ENCODE measurements around the gene SDR42E1. TPM values are rescaled to one million over a fixed set of nuclear protein-coding genes. Genes with fewer than 3 reads are reported as not detected.
A peak's percentile ranks its signal among the peaks of the same experiment; 100 is the strongest.

The SDR42E1 gene
- total RNA-seq: 3.7 TPM
- polyA plus RNA-seq: 1 to 10 TPM; 1.6 to 2.0 (median 1.8) TPM

DNA sequence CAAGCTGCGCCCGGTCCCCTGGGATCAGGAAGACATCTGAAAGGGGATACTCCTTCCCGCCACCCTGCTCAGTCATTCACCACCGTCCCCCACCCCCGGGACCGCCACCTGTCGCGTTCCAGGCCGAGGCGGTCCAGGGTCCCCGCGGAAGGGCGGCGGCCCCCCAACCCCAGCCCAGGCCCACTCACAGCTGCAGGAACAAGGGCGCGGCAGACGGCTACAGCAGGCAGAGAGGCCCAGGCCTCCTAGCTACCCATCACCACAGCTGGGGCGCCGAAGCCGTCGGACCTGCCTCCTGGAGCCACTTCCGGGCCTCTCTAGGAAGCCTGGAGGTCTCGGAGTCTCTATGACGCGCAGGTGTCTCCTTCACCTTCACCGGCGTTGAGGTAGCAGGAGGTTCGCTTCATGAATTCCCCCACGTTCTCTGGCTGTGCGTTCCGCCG lies at the start of gene SDR42E1:
Gene SDR42E1, minus strand, starts transcription at position 272 of the 443 bp plus-strand sequence. CDS start 10,612 bp downstream, outside the sequence.
- H3K9me3 Mint-ChIP-seq: peaks cover 2 to 20% (median 6%) of the 10 kb centered on the region in 7 donors
- Histone ChIP-seq H3K4me1 (ENCODE audit: control insufficient read depth, insufficient read depth, low read length, poor library complexity, severe bottlenecking) (peaks cover 7% of the 10 kb centered on the region), H3K27ac (ENCODE audit: insufficient read depth, low read length, poor library complexity, severe bottlenecking) (no peak within 1 kb of the TSS), H3K27me3 (ENCODE audit: control insufficient read depth, insufficient read depth, low read length) (no peaks in the 10 kb centered on the region), H3K4me3 (ENCODE audit: low read depth, low read length) (peak within 1 kb of the TSS; percentile 81), H3K36me3 (ENCODE audit: control insufficient read depth, insufficient read depth, low read length) (no peaks in the 10 kb centered on the region), H3K9me3 (ENCODE audit: control insufficient read depth in 2 of 2, low read length in 2 of 2) (peaks cover 7 to 9% of the 10 kb centered on the region in 2 experiments)
- DNase-seq: peak; percentile 44 to 82 (median 69)
- peaks cover 12% of the 10 kb centered on the region for H3K36me3 Mint-ChIP-seq
- peaks cover 26% of the 10 kb centered on the region for H3K27me3 Mint-ChIP-seq
- peak within 1 kb of the TSS; percentile 11 to 91 (median 86) for H3K27ac Mint-ChIP-seq
- peak within 1 kb of the TSS; percentile 81 to 95 (median 90) for H3K4me3 Mint-ChIP-seq
- ATAC-seq (ENCODE audit: low read depth in 2 of 2): peak; percentile 62 to 85
- peaks cover 14 to 25% (median 18%) of the 10 kb centered on the region in 4 donors for H3K4me1 Mint-ChIP-seq

DNA sequence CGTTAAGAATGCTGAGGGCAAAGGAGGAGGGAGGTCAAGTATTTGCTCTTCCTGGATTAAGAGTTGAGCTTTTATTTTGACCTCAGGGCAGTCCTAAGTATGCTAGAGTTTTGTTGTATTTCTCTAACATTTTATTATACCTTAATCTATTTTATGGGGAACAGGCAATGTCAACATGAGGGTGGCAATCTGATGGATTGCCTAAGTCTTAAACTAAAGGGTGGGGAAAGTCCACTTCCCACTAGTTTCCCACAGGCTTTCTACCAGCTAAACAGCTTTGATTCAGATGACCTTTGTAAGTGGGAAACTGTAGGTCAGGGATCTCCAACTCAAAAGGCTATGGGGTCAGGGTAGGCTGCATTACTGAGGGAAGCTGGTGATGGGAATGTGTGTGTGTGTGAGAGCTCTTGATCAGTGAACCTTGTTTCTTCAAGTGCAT lies 48.7 kb upstream of the SDR42E1 start:
- Mint-ChIP-seq H3K27ac (no peak overlapping the region), H3K9me3 (peaks cover 0 to 5% (median 0%) of the 10 kb centered on the region in 7 donors), H3K27me3 (peaks cover 5% of the 10 kb centered on the region), H3K4me3 (no peak overlapping the region), H3K4me1 (no peaks in the 10 kb centered on the region), H3K36me3 (no peaks in the 10 kb centered on the region)
- Histone ChIP-seq H3K4me3 (ENCODE audit: low read depth, low read length) (no peak overlapping the region), H3K36me3 (ENCODE audit: control insufficient read depth, insufficient read depth, low read length) (no peaks in the 10 kb centered on the region), H3K27me3 (ENCODE audit: control insufficient read depth, insufficient read depth, low read length) (no peaks in the 10 kb centered on the region), H3K9me3 (ENCODE audit: control insufficient read depth in 2 of 2, low read length in 2 of 2) (no peaks in the 10 kb centered on the region), H3K4me1 (ENCODE audit: control insufficient read depth, insufficient read depth, low read length, poor library complexity, severe bottlenecking) (no peaks in the 10 kb centered on the region), H3K27ac (ENCODE audit: insufficient read depth, low read length, poor library complexity, severe bottlenecking) (no peak overlapping the region)
- no peak for DNase-seq
- ATAC-seq (ENCODE audit: low read depth in 2 of 2): no peak

DNA sequence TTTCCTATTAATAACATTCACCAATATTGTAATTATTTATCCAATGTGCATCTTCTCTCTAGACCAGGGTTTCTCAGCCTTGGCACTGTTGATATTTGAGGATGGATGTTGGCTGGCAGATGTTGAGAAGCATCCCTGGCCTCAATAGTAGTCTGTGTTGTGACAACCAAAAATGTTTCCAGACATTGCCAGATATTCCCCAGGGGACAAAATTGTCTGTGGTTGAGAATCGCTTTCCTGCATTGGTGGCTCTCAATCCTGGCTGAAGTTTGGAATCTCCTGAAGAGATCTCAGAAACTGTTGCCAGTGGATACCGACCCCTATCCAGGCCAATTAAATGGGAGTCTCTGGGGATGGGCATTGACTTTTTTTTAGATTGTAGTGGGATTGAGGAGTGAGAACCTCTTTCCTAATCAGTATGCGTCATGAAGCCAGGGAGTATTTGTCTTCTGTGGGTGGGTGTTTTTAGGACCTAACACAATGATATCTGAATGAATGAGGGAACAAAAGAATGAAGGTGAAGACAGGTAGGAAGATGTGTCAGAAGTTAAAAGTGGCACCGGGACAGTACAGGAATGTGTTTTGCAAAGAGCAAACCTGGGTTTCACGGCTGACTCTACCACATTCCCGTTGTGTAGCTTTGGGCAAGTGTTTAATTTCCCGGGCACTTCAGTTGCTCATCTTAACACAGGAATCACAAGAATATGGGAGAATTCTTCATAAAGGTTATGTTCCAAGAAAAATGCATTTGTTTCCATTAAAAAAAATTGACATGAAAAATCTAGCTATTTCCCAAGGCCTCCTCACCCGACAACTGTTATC lies 48.1 kb upstream of the SDR42E1 start:
- ATAC-seq (ENCODE audit: low read depth in 2 of 2): no peak
- Histone ChIP-seq H3K36me3 (ENCODE audit: control insufficient read depth, insufficient read depth, low read length) (no peaks in the 10 kb centered on the region), H3K9me3 (ENCODE audit: control insufficient read depth in 2 of 2, low read length in 2 of 2) (no peaks in the 10 kb centered on the region), H3K27me3 (ENCODE audit: control insufficient read depth, insufficient read depth, low read length) (no peaks in the 10 kb centered on the region), H3K4me1 (ENCODE audit: control insufficient read depth, insufficient read depth, low read length, poor library complexity, severe bottlenecking) (no peaks in the 10 kb centered on the region), H3K27ac (ENCODE audit: insufficient read depth, low read length, poor library complexity, severe bottlenecking) (no peak overlapping the region), H3K4me3 (ENCODE audit: low read depth, low read length) (no peak overlapping the region)
- Mint-ChIP-seq H3K27me3 (peaks cover 5% of the 10 kb centered on the region), H3K9me3 (peaks cover 0 to 5% (median 0%) of the 10 kb centered on the region in 7 donors), H3K36me3 (no peaks in the 10 kb centered on the region), H3K4me1 (no peaks in the 10 kb centered on the region), H3K4me3 (no peak overlapping the region), H3K27ac (no peak overlapping the region)
- no peak for DNase-seq

GRCh38 chr16:82056550-82056896 lies 45.3 kb upstream of the SDR42E1 start:
- Mint-ChIP-seq H3K27ac (no peak overlapping the region), H3K9me3 (peaks cover 0 to 2% (median 0%) of the 10 kb centered on the region in 7 donors)

DNA sequence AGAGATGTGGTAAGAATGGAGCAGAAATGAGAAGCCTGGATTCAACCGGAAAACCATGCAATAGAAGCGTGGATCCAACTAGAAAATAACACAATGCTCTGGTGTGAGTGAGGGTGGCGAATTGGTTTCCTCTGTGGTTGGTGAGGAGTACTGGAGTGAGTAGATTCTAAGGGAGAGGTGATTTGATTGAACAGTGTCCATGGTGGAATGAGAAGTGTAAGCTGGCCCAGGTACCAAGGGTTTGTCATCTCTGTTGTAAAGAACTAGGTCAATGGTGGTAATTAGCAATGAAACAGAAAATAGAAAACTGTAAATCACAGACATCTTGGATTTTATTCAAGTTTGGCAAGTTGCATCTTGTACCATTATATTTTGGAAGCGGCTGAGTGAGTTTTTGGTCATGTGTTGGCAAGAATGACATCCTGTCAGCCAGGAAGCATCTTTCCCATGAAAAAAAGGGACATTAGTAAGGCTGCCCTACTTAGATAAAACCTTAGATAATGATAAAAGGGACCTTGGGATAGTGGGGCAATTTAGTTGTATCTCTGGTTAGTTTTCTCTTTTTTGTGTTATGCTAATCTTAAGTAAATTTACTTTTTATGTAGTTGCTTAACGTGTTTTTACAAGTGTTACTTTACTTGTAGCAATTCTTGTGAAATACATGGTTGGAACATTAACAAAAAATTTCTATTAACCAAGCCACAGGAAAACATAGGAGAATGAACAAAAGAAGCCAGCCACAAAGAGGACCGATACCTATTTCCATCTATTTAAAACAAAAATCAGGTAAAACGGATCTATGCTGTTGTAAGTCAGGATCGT lies 44.7 kb upstream of the SDR42E1 start:
- Mint-ChIP-seq H3K27me3 (no peaks in the 10 kb centered on the region), H3K9me3 (peaks cover 0 to 2% (median 0%) of the 10 kb centered on the region in 7 donors), H3K27ac (no peak overlapping the region), H3K4me3 (no peak overlapping the region), H3K4me1 (no peaks in the 10 kb centered on the region), H3K36me3 (no peaks in the 10 kb centered on the region)
- H3K4me1 ChIP-seq (ENCODE audit: control insufficient read depth, insufficient read depth, low read length, poor library complexity, severe bottlenecking): no peaks in the 10 kb centered on the region
- no peak overlapping the region for H3K4me3 ChIP-seq (ENCODE audit: low read depth, low read length)
- ATAC-seq (ENCODE audit: low read depth in 2 of 2) (no peak), DNase-seq (no peak)
- no peaks in the 10 kb centered on the region for H3K27me3 ChIP-seq (ENCODE audit: control insufficient read depth, insufficient read depth, low read length)
- H3K27ac ChIP-seq (ENCODE audit: insufficient read depth, low read length, poor library complexity, severe bottlenecking): no peak overlapping the region
- H3K36me3 ChIP-seq (ENCODE audit: control insufficient read depth, insufficient read depth, low read length): no peaks in the 10 kb centered on the region
- H3K9me3 ChIP-seq (ENCODE audit: control insufficient read depth in 2 of 2, low read length in 2 of 2): no peaks in the 10 kb centered on the region

More at GRCh38 chr16:82056550-82056896, 45.3 kb upstream of the SDR42E1 start:
- Histone ChIP-seq H3K27me3 (ENCODE audit: control insufficient read depth, insufficient read depth, low read length) (no peaks in the 10 kb centered on the region), H3K4me1 (ENCODE audit: control insufficient read depth, insufficient read depth, low read length, poor library complexity, severe bottlenecking) (no peaks in the 10 kb centered on the region), H3K4me3 (ENCODE audit: low read depth, low read length) (no peak overlapping the region), H3K27ac (ENCODE audit: insufficient read depth, low read length, poor library complexity, severe bottlenecking) (no peak overlapping the region), H3K36me3 (ENCODE audit: control insufficient read depth, insufficient read depth, low read length) (no peaks in the 10 kb centered on the region), H3K9me3 (ENCODE audit: control insufficient read depth in 2 of 2, low read length in 2 of 2) (no peaks in the 10 kb centered on the region)
- H3K4me3 Mint-ChIP-seq: no peak overlapping the region
- no peaks in the 10 kb centered on the region for H3K4me1 Mint-ChIP-seq
- no peak for ATAC-seq (ENCODE audit: low read depth in 2 of 2)
- DNase-seq: no peak
- peaks cover under 1% of the 10 kb centered on the region for H3K27me3 Mint-ChIP-seq
- H3K36me3 Mint-ChIP-seq: no peaks in the 10 kb centered on the region

DNA sequence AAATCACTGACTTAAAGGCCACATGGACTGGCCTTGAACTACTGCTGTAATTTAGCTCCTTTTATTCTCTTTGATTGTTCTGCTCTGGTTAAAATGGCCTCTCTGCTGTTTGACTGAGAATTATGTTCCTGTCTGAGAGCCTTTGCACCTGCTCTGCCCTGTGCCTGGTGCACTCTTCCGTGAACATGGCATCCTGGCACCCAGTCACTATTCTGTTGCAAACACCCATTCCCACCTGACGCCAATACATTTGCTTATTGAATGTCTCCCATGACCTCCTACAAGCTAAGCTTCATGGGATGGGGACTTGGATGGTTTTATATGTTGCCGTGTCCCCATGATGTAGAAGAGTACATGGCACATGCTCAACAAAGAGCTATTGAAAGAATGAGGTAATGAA lies 43.8 kb upstream of the SDR42E1 start:
- ATAC-seq (ENCODE audit: low read depth in 2 of 2) (no peak), DNase-seq (no peak)
- no peak overlapping the region for H3K4me3 ChIP-seq (ENCODE audit: low read depth, low read length)
- H3K4me3 Mint-ChIP-seq: no peak overlapping the region
- H3K27ac Mint-ChIP-seq: no peak overlapping the region
- H3K9me3 Mint-ChIP-seq: peaks cover 0 to 2% (median 0%) of the 10 kb centered on the region in 7 donors
- no peaks in the 10 kb centered on the region for H3K36me3 Mint-ChIP-seq
- H3K27ac ChIP-seq (ENCODE audit: insufficient read depth, low read length, poor library complexity, severe bottlenecking): no peak overlapping the region
- no peaks in the 10 kb centered on the region for H3K36me3 ChIP-seq (ENCODE audit: control insufficient read depth, insufficient read depth, low read length)
- no peaks in the 10 kb centered on the region for H3K27me3 Mint-ChIP-seq
- no peaks in the 10 kb centered on the region for H3K9me3 ChIP-seq (ENCODE audit: control insufficient read depth in 2 of 2, low read length in 2 of 2)
- no peaks in the 10 kb centered on the region for H3K27me3 ChIP-seq (ENCODE audit: control insufficient read depth, insufficient read depth, low read length)
- no peaks in the 10 kb centered on the region for H3K4me1 ChIP-seq (ENCODE audit: control insufficient read depth, insufficient read depth, low read length, poor library complexity, severe bottlenecking)
- no peaks in the 10 kb centered on the region for H3K4me1 Mint-ChIP-seq

- Mint-ChIP-seq H3K36me3 (no peaks in the 10 kb centered on the region), H3K27me3 (peaks cover 5% of the 10 kb centered on the region), H3K4me3 (no peak overlapping the region), H3K4me1 (no peaks in the 10 kb centered on the region), H3K27ac (no peak overlapping the region), H3K9me3 (peaks cover 0 to 2% (median 0%) of the 10 kb centered on the region in 7 donors)
- H3K4me3 ChIP-seq (ENCODE audit: low read depth, low read length): no peak overlapping the region
- peaks cover 3% of the 10 kb centered on the region for H3K27me3 ChIP-seq (ENCODE audit: control insufficient read depth, insufficient read depth, low read length)
- H3K36me3 ChIP-seq (ENCODE audit: control insufficient read depth, insufficient read depth, low read length): no peaks in the 10 kb centered on the region
- no peaks in the 10 kb centered on the region for H3K9me3 ChIP-seq (ENCODE audit: control insufficient read depth in 2 of 2, low read length in 2 of 2)
- H3K4me1 ChIP-seq (ENCODE audit: control insufficient read depth, insufficient read depth, low read length, poor library complexity, severe bottlenecking): no peaks in the 10 kb centered on the region
- no peak for ATAC-seq (ENCODE audit: low read depth in 2 of 2)
- no peak for DNase-seq
- H3K27ac ChIP-seq (ENCODE audit: insufficient read depth, low read length, poor library complexity, severe bottlenecking): no peak overlapping the region
Observed at GRCh38 chr16:82051656-82052055, 40.4 kb upstream of the SDR42E1 start.
